Breast epithelium (tissue), 4 donors: ENCODE data around the gene NAP1L5. TPM values are rescaled to one million over a fixed set of nuclear protein-coding genes. Genes with fewer than 3 reads are reported as not detected.

ENCODE experiments used
- DNase-seq, 2 donors: peaks; one replicate each; pipeline ENCODE4 v3.0.0-alpha.2; 2019; ENCODE audit warnings: low spot score in 2 of 2
- H3K27ac ChIP-seq, 2 donors: fragments of 200-600 bp; sonication (generic) in 1 of 2; one replicate each; pipeline ENCODE4 v1.5.1; 2016 to 2019; ENCODE audit warnings: mild to moderate bottlenecking in 1 of 2
- H3K27me3 ChIP-seq, 2 donors: fragments of 200-600 bp; sonication (generic) in 1 of 2; one replicate each; pipeline versions ENCODE4 v1.5.1 to v1.6.0; 2017 to 2019; ENCODE audit warnings: control low read depth in 1 of 2, mild to moderate bottlenecking in 1 of 2
- H3K36me3 ChIP-seq: fragments of 200-600 bp; one replicate; pipeline ENCODE4 v1.5.1; 2019
- H3K4me1 ChIP-seq, 2 donors: fragments of 200-600 bp; sonication (generic); one replicate each; pipeline ENCODE4 v1.5.1; 2016 to 2019; ENCODE audit warnings: control low read depth in 1 of 2
- H3K4me3 ChIP-seq, 3 donors: fragments of 200-600 bp; sonication (generic); 1 replicate in 2 of 3; 2 replicates in 1 of 3; pipeline ENCODE4 v1.5.1; 2016 to 2019; ENCODE audit warnings: mild to moderate bottlenecking in 3 of 3, moderate library complexity in 2 of 3
- H3K9me3 ChIP-seq, 2 donors: fragments of 200-600 bp; sonication (generic) in 1 of 2; one replicate each; pipeline ENCODE4 v1.5.1; 2016 to 2019; ENCODE audit warnings: control low read depth in 1 of 2
- CTCF ChIP-seq, 3 donors: fragments of 450-650 bp; IDR thresholded peaks; one replicate each; pipeline ENCODE4 v1.5.1; 2016 to 2017; ENCODE audit warnings: antibody characterized with exemption in 3 of 3, mild to moderate bottlenecking in 3 of 3, moderate library complexity in 3 of 3
- POLR2A ChIP-seq: fragments of 450-650 bp; IDR thresholded peaks from one replicate; pipeline ENCODE4 v1.6.1; 2016; ENCODE audit warnings: antibody characterized with exemption, mild to moderate bottlenecking, moderate library complexity
- POLR2AphosphoS5 ChIP-seq, 3 donors: sonication (generic); formaldehyde crosslinking; IDR thresholded peaks; one replicate each; pipeline ENCODE4 v1.6.1; 2017; ENCODE audit warnings: antibody characterized with exemption in 3 of 3
- intact Hi-C: fragments of 100-400 bp; cut with DNase I; formaldehyde crosslinking; loops from one replicate; pipeline ENCODE4 v1.15.1; 2023; ENCODE audit warnings: low total_unique reads
- total RNA-seq, 3 donors: library from RNA; depleted of rRNA; stranded (reverse); fragments of >200 nt; gene quantifications; one replicate each; pipeline ENCODE4 v1.1.0, GENCODE V29; 2016

The NAP1L5 gene
- total RNA-seq, 3 donors from 2014 or later: 5.9 to 10.5 (median 7.0) TPM

GRCh38 chr4:88744609-88745008 lies 47.0 kb upstream of the NAP1L5 start:
- intact Hi-C loops: no loop called here
- no peaks in the 10 kb centered on the region for H3K27me3 ChIP-seq
- H3K27ac ChIP-seq: peak overlapping the region in 1 of 2 donors; percentile 1
- no peaks in the 10 kb centered on the region for H3K9me3 ChIP-seq
- H3K4me1 ChIP-seq: no peaks in the 10 kb centered on the region
- TF ChIP-seq CTCF (IDR thresholded peaks at IDR 0.05) (no peak), POLR2A (no peak), POLR2AphosphoS5 (IDR thresholded peaks at IDR 0.05) (no peak)
- H3K4me3 ChIP-seq: no peak overlapping the region
- no peak for DNase-seq
- no peaks in the 10 kb centered on the region for H3K36me3 ChIP-seq

GRCh38 chr4:88743696-88744095 lies 46.1 kb upstream of the NAP1L5 start:
- intact Hi-C loops: no loop called here
- Histone ChIP-seq H3K36me3 (no peaks in the 10 kb centered on the region), H3K4me1 (peaks cover 0 to 1% of the 10 kb centered on the region in 2 donors), H3K4me3 (no peak overlapping the region), H3K27me3 (no peaks in the 10 kb centered on the region), H3K27ac (no peak overlapping the region), H3K9me3 (no peaks in the 10 kb centered on the region)
- no peak for TF ChIP-seq CTCF (IDR thresholded peaks at IDR 0.05)
- TF ChIP-seq POLR2A: no peak
- no peak for TF ChIP-seq POLR2AphosphoS5 (IDR thresholded peaks at IDR 0.05)
- DNase-seq: no peak

GRCh38 chr4:88742561-88742960 lies 44.9 kb upstream of the NAP1L5 start:
- intact Hi-C loops: no loop called here
- Histone ChIP-seq H3K9me3 (no peaks in the 10 kb centered on the region), H3K27me3 (no peaks in the 10 kb centered on the region), H3K27ac (no peak overlapping the region), H3K4me3 (no peak overlapping the region), H3K36me3 (no peaks in the 10 kb centered on the region), H3K4me1 (peaks cover 0 to 13% of the 10 kb centered on the region in 2 donors)
- TF ChIP-seq POLR2AphosphoS5 (IDR thresholded peaks at IDR 0.05): no peak
- no peak for TF ChIP-seq CTCF (IDR thresholded peaks at IDR 0.05)
- no peak for DNase-seq

- no peaks in the 10 kb centered on the region for H3K36me3 ChIP-seq
- no peak overlapping the region for H3K4me3 ChIP-seq
- peak overlapping the region; percentile 75 to 78 for H3K27ac ChIP-seq
- peaks cover 0 to 25% of the 10 kb centered on the region in 2 donors for H3K4me1 ChIP-seq
- no peaks in the 10 kb centered on the region for H3K9me3 ChIP-seq
- intact Hi-C loops: no loop called here
- no peaks in the 10 kb centered on the region for H3K27me3 ChIP-seq
- DNase-seq: no peak
- TF ChIP-seq CTCF (IDR thresholded peaks at IDR 0.05): no peak
- no peak for TF ChIP-seq POLR2A
- TF ChIP-seq POLR2AphosphoS5 (IDR thresholded peaks at IDR 0.05): no peak
These were observed 40.6 kb upstream of the NAP1L5 start for GRCh38 chr4:88738180-88738579.

GRCh38 chr4:88737307-88737941 lies 39.8 kb upstream of the NAP1L5 start:
- intact Hi-C loops: no loop called here
- peaks cover 0 to 25% of the 10 kb centered on the region in 2 donors for H3K4me1 ChIP-seq
- peak overlapping the region in 2 of 3 donors; percentile 14 to 34 for H3K4me3 ChIP-seq

More at GRCh38 chr4:88737307-88737941, 39.8 kb upstream of the NAP1L5 start:
- H3K9me3 ChIP-seq: no peaks in the 10 kb centered on the region
- TF ChIP-seq POLR2AphosphoS5 (IDR thresholded peaks at IDR 0.05) (peak in 1 of 3 donors; percentile 20), CTCF (IDR thresholded peaks at IDR 0.05) (no peak)
- peak in 1 of 2 donors; percentile 33 for DNase-seq
- no peaks in the 10 kb centered on the region for H3K27me3 ChIP-seq
- no peaks in the 10 kb centered on the region for H3K36me3 ChIP-seq
- peak overlapping the region; percentile 75 to 78 for H3K27ac ChIP-seq
